ENCODE results near the gene PTPRK. TPM values are rescaled to one million over a fixed set of nuclear protein-coding genes. Genes with fewer than 3 reads are reported as not detected.

The PTPRK gene
- total RNA-seq, 5 donors from 2014 or later (not counting 1 experiment from before 2014, with no cell fraction given) = 2.1 to 11.1 (median 7.3) TPM

DNA sequence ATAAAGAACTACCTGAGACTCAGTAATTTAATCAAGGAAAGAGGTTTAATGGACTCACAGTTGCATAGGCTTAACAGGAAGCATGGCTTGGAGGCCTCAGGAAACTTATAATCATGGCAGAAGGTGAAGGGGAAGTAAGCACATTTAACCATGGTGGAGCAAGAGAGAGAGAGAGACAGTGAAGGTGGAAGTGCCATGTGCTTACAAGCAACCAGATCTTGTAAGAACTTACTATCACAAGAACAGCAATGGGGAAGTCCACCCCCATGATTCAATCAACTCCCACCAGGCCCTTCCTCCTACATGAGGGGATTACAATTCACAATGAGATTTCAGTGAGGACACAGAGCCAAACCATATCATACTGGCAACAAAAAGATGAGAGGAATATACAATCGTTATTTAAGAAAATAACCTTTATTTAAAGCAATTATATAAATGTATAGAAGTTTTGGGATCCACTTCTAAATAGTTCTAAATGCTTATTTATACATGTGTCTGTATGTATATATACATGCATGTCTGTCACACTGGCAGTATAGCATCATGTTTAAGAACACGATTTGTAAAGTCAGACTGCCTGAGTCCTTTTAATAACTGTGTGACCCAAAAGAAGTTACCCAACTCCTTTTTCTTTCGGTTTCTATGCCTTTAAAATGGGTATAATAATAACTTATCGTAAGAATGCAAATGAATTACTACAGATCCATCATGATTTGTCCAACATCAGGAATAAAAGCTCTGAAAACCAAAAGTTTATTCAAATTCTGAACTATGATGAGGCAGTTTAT is 363.9 kb downstream of the PTPRK start:
- CTCF ChIA-PET = interaction anchor here in 1 of 2 donors (1.0 kb wide), 1 partner anchor 23 kb away, joined by 3 read pairs; no protein-coding TSS in a partner anchor

DNA sequence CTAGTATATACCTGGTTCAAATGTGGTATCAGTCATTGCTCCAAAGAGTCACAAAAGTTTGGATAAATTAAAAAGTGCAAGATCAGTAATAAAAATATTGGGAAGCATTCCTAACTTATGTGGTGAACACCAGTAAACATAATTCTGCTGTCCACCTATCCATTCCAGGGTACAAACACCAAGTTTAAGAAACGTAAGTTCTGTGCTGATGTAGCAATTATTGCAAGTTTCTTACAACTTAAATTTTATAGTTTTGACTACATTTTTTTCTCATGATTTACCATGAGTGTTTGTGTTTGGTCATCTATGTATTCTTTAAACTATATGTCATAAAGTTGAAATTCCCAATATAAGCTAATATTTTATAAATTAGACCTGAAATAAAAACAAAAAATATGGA is 364.6 kb downstream of the PTPRK start:
- Histone ChIP-seq H3K9me3 (no peaks in the 10 kb centered on the region), H3K27ac (ENCODE audit: low read length) (no peak overlapping the region), H3K4me3 (ENCODE audit: control insufficient read depth in 1 of 2, extremely low read depth in 1 of 2, low read length in 1 of 2) (no peak overlapping the region), H3K27me3 (replicated peaks in 1 of 2; ENCODE audit: control insufficient read depth in 2 of 2, extremely low read depth in 1 of 2, insufficient read depth in 2 of 2, low read length in 1 of 2) (no peaks in the 10 kb centered on the region), H3K36me3 (ENCODE audit: control insufficient read depth in 2 of 2, extremely low read depth in 1 of 2, insufficient read depth in 1 of 2, low read length in 1 of 2) (no peaks in the 10 kb centered on the region), H3K4me1 (ENCODE audit: control insufficient read depth in 1 of 2, extremely low read depth in 1 of 2, insufficient read depth in 2 of 2, low read length in 2 of 2) (no peaks in the 10 kb centered on the region)
- CTCF ChIA-PET = interaction anchor here in 1 of 2 donors (1.0 kb wide), 1 partner anchor 24 kb away, joined by 3 read pairs; no protein-coding TSS in a partner anchor
- POLR2A ChIA-PET = interaction anchor here in 1 of 2 donors (0.6 kb wide), 1 partner anchor 99 kb away, joined by 3 read pairs; no protein-coding TSS in a partner anchor
- WGBS (ENCODE audit: insufficient coverage) = no CpG with 5 or more reads among the region's 1 CpG
- ATAC-seq (replicated peaks in 1 of 4) (no peak), DNase-seq (no peak)
- Mint-ChIP-seq H3K4me3 (no peak overlapping the region), H3K9me3 (no peaks in the 10 kb centered on the region), H3K36me3 (no peaks in the 10 kb centered on the region), H3K27ac (no peak overlapping the region), H3K4me1 (peaks cover 0 to 4% (median 0%) of the 10 kb centered on the region in 3 donors), H3K27me3 (no peaks in the 10 kb centered on the region)

More for the DNA sequence above, 363.9 kb downstream of the PTPRK start:
- H3K9me3 ChIP-seq = no peaks in the 10 kb centered on the region
- POLR2A ChIA-PET = interaction anchor here in 1 of 2 donors (0.6 kb wide), 1 partner anchor 100 kb away, joined by 3 read pairs; no protein-coding TSS in a partner anchor
- H3K4me1 ChIP-seq (ENCODE audit: control insufficient read depth in 1 of 2, extremely low read depth in 1 of 2, insufficient read depth in 2 of 2, low read length in 2 of 2) = no peaks in the 10 kb centered on the region
- no peaks in the 10 kb centered on the region for H3K9me3 Mint-ChIP-seq
- H3K27me3 Mint-ChIP-seq = no peaks in the 10 kb centered on the region
- ATAC-seq (replicated peaks in 1 of 4) = no peak
- WGBS (ENCODE audit: insufficient coverage) = no CpG with 5 or more reads among the region's 4 CpGs
- H3K27me3 ChIP-seq (replicated peaks in 1 of 2; ENCODE audit: control insufficient read depth in 2 of 2, extremely low read depth in 1 of 2, insufficient read depth in 2 of 2, low read length in 1 of 2) = no peaks in the 10 kb centered on the region
- no peak overlapping the region for H3K27ac ChIP-seq (ENCODE audit: low read length)
- H3K36me3 Mint-ChIP-seq = no peaks in the 10 kb centered on the region
- H3K4me3 Mint-ChIP-seq = no peak overlapping the region
- no peak for DNase-seq
- no peak overlapping the region for H3K4me3 ChIP-seq (ENCODE audit: control insufficient read depth in 1 of 2, extremely low read depth in 1 of 2, low read length in 1 of 2)
- H3K36me3 ChIP-seq (ENCODE audit: control insufficient read depth in 2 of 2, extremely low read depth in 1 of 2, insufficient read depth in 1 of 2, low read length in 1 of 2) = no peaks in the 10 kb centered on the region
- peaks cover 0 to 4% (median 0%) of the 10 kb centered on the region in 3 donors for H3K4me1 Mint-ChIP-seq
- no peak overlapping the region for H3K27ac Mint-ChIP-seq

DNA sequence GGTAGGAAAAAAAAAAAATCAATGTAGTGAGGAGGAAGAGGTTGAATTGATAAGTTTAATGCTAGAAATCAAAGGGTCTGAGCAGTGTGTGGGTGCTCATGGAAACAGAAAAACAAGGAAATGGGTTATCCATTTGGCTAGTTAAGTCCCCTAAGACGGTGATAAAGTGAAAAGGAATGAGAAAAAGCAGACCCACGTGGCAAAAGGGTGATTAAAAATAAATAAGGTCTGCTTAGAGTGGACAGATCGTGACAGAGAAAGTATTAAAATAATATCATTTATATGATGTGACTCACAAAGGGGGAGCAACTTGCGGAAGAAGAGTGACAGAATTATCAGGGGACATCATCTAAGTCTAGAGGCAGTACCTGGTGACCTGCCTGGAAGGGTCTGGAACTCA is 367.8 kb downstream of the PTPRK start:
- no peaks in the 10 kb centered on the region for H3K9me3 ChIP-seq
- no peaks in the 10 kb centered on the region for H3K4me1 ChIP-seq (ENCODE audit: control insufficient read depth in 1 of 2, extremely low read depth in 1 of 2, insufficient read depth in 2 of 2, low read length in 2 of 2)
- ATAC-seq (replicated peaks in 1 of 4) (no peak), DNase-seq (no peak)
- Mint-ChIP-seq H3K4me3 (no peak overlapping the region), H3K36me3 (no peaks in the 10 kb centered on the region), H3K27me3 (no peaks in the 10 kb centered on the region), H3K27ac (no peak overlapping the region), H3K9me3 (no peaks in the 10 kb centered on the region), H3K4me1 (peaks cover 0 to 1% (median 0%) of the 10 kb centered on the region in 3 donors)
- no peaks in the 10 kb centered on the region for H3K27me3 ChIP-seq (replicated peaks in 1 of 2; ENCODE audit: control insufficient read depth in 2 of 2, extremely low read depth in 1 of 2, insufficient read depth in 2 of 2, low read length in 1 of 2)
- ChIA-PET POLR2A (no interaction called here), CTCF (no interaction called here)
- no peaks in the 10 kb centered on the region for H3K36me3 ChIP-seq (ENCODE audit: control insufficient read depth in 2 of 2, extremely low read depth in 1 of 2, insufficient read depth in 1 of 2, low read length in 1 of 2)
- no peak overlapping the region for H3K4me3 ChIP-seq (ENCODE audit: control insufficient read depth in 1 of 2, extremely low read depth in 1 of 2, low read length in 1 of 2)
- no peak overlapping the region for H3K27ac ChIP-seq (ENCODE audit: low read length)
- 100% methylated on average over 1 of the region's 4 CpGs for WGBS (ENCODE audit: insufficient coverage)

DNA sequence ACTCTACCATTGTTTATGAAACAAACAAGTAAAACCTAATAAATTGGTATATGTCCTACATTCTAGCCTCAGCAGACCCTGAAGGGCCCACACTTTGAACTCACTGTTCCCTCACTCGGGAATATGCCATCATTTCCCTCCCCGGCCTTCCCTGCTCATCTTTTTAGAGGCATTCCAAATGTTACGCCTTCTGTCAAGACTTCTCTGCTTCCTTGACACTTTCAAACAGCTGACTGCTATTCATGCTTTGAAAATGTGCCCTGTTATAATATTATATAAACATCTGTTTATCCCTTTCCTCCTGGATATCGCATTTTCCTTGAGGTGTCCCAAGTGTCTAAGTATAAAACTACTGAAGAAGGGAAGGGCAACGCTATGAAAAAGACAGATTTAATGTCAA is 370.0 kb downstream of the PTPRK start:
- Histone ChIP-seq H3K27me3 (replicated peaks in 1 of 2; ENCODE audit: control insufficient read depth in 2 of 2, extremely low read depth in 1 of 2, insufficient read depth in 2 of 2, low read length in 1 of 2) (no peaks in the 10 kb centered on the region), H3K4me3 (ENCODE audit: control insufficient read depth in 1 of 2, extremely low read depth in 1 of 2, low read length in 1 of 2) (no peak overlapping the region), H3K4me1 (ENCODE audit: control insufficient read depth in 1 of 2, extremely low read depth in 1 of 2, insufficient read depth in 2 of 2, low read length in 2 of 2) (no peaks in the 10 kb centered on the region), H3K9me3 (no peaks in the 10 kb centered on the region), H3K36me3 (ENCODE audit: control insufficient read depth in 2 of 2, extremely low read depth in 1 of 2, insufficient read depth in 1 of 2, low read length in 1 of 2) (no peaks in the 10 kb centered on the region), H3K27ac (ENCODE audit: low read length) (no peak overlapping the region)
- no peaks in the 10 kb centered on the region for H3K4me1 Mint-ChIP-seq
- ATAC-seq (replicated peaks in 1 of 4) = no peak
- no peak overlapping the region for H3K27ac Mint-ChIP-seq
- H3K9me3 Mint-ChIP-seq = no peaks in the 10 kb centered on the region
- no peak for DNase-seq
- H3K4me3 Mint-ChIP-seq = no peak overlapping the region
- POLR2A ChIA-PET = no interaction called here
- H3K36me3 Mint-ChIP-seq = no peaks in the 10 kb centered on the region
- H3K27me3 Mint-ChIP-seq = no peaks in the 10 kb centered on the region
- CTCF ChIA-PET = interaction anchor here in 1 of 2 donors (0.6 kb wide), 1 partner anchor 265 kb away, joined by 3 read pairs; no protein-coding TSS in a partner anchor
- 93% methylated on average over 2 of the region's 5 CpGs for WGBS (ENCODE audit: insufficient coverage)

DNA sequence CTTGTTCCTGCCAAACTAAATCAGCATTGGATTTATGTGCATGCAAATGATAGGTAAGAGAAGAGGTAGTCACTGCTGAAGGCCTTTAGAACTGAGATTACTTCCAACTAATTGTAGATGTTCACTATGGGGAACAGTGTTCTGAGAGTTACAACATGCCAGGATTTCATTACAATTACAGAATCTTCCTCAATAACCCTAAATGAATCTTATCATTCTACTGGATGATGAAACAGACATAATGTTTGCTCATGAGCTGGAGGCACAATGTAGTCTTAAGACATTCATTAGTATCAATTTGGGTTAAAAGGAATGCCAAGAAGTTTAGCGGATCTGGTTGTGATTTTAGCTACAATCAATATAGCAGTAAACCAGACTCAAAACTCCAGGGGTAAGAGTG is 370.6 kb downstream of the PTPRK start:
- Histone ChIP-seq H3K27me3 (replicated peaks in 1 of 2; ENCODE audit: control insufficient read depth in 2 of 2, extremely low read depth in 1 of 2, insufficient read depth in 2 of 2, low read length in 1 of 2) (no peaks in the 10 kb centered on the region), H3K4me1 (ENCODE audit: control insufficient read depth in 1 of 2, extremely low read depth in 1 of 2, insufficient read depth in 2 of 2, low read length in 2 of 2) (no peaks in the 10 kb centered on the region), H3K36me3 (ENCODE audit: control insufficient read depth in 2 of 2, extremely low read depth in 1 of 2, insufficient read depth in 1 of 2, low read length in 1 of 2) (no peaks in the 10 kb centered on the region), H3K9me3 (no peaks in the 10 kb centered on the region), H3K27ac (ENCODE audit: low read length) (no peak overlapping the region), H3K4me3 (ENCODE audit: control insufficient read depth in 1 of 2, extremely low read depth in 1 of 2, low read length in 1 of 2) (no peak overlapping the region)
- Mint-ChIP-seq H3K4me3 (no peak overlapping the region), H3K27ac (no peak overlapping the region), H3K36me3 (no peaks in the 10 kb centered on the region), H3K4me1 (peaks cover 2 to 3% (median 3%) of the 10 kb centered on the region in 3 donors), H3K9me3 (no peaks in the 10 kb centered on the region), H3K27me3 (no peaks in the 10 kb centered on the region)
- ChIA-PET POLR2A (no interaction called here), CTCF (interaction anchor here in 1 of 2 donors (0.6 kb wide), 1 partner anchor 265 kb away, joined by 3 read pairs; no protein-coding TSS in a partner anchor)
- WGBS (ENCODE audit: insufficient coverage) = no CpG with 5 or more reads among the region's 1 CpG
- ATAC-seq (replicated peaks in 1 of 4) (no peak), DNase-seq (no peak)

- ATAC-seq (replicated peaks in 1 of 4) = no peak
- no peak overlapping the region for H3K4me3 ChIP-seq (ENCODE audit: control insufficient read depth in 1 of 2, extremely low read depth in 1 of 2, low read length in 1 of 2)
- no peaks in the 10 kb centered on the region for H3K36me3 Mint-ChIP-seq
- no peak overlapping the region for H3K27ac ChIP-seq (ENCODE audit: low read length)
- H3K36me3 ChIP-seq (ENCODE audit: control insufficient read depth in 2 of 2, extremely low read depth in 1 of 2, insufficient read depth in 1 of 2, low read length in 1 of 2) = no peaks in the 10 kb centered on the region
- H3K27ac Mint-ChIP-seq = no peak overlapping the region
- no peaks in the 10 kb centered on the region for H3K9me3 ChIP-seq
- WGBS (ENCODE audit: insufficient coverage) = no CpG with 5 or more reads among the region's 1 CpG
- H3K27me3 ChIP-seq (replicated peaks in 1 of 2; ENCODE audit: control insufficient read depth in 2 of 2, extremely low read depth in 1 of 2, insufficient read depth in 2 of 2, low read length in 1 of 2) = no peaks in the 10 kb centered on the region
- no peak for DNase-seq
- H3K27me3 Mint-ChIP-seq = no peaks in the 10 kb centered on the region
- no peak overlapping the region for H3K4me3 Mint-ChIP-seq
- no peaks in the 10 kb centered on the region for H3K9me3 Mint-ChIP-seq
- ChIA-PET CTCF (no interaction called here), POLR2A (no interaction called here)
- peaks cover 12 to 20% (median 13%) of the 10 kb centered on the region in 3 donors for H3K4me1 Mint-ChIP-seq
- H3K4me1 ChIP-seq (ENCODE audit: control insufficient read depth in 1 of 2, extremely low read depth in 1 of 2, insufficient read depth in 2 of 2, low read length in 2 of 2) = peaks cover 0 to 2% of the 10 kb centered on the region in 2 experiments
Observed at GRCh38 chr6:128144320-128144719, 376.1 kb downstream of the PTPRK start.
